SK-N-SH (cell line): ENCODE measurements around the gene SIGLEC10. TPM values are rescaled to one million over a fixed set of nuclear protein-coding genes. Genes with fewer than 3 reads are reported as not detected.

ENCODE experiments used
- CTCF ChIA-PET: fragments of 300-600, 350-600 bp; formaldehyde crosslinking; extraction: SDS; loops from one replicate; lab custom pipeline; 2021; lab: Yijun Ruan, JAX
- POLR2A ChIA-PET: fragments of 350-600 bp; sonication (Branson Sonifier 250); formaldehyde crosslinking; extraction: SDS; loops from one replicate; lab custom pipeline; 2020; ENCODE audit warnings: antibody characterized with exemption, inconsistent platforms; lab: Yijun Ruan, JAX
- DNase-seq: peaks from one replicate; pipeline ENCODE4 v3.0.0; 2012
- H2AFZ ChIP-seq: fragments of 200-600 bp; sonication (generic); 2 replicates; pipeline ENCODE4 v1.8.1; 2016; ENCODE audit warnings: antibody characterized with exemption, mild to moderate bottlenecking, low read depth
- H3F3A ChIP-seq: fragments of 200-600 bp; sonication (generic); replicated peaks from 2 replicates; pipeline ENCODE3; 2016; ENCODE audit warnings: antibody characterized with exemption, mild to moderate bottlenecking; ENCODE audit not compliant: insufficient read depth
- H3K27ac ChIP-seq, 2 experiments: fragments of 200-500 bp in 1 of 2; fragments of 200-600 bp in 1 of 2; sonication (Bioruptor generic) in 1 of 2; sonication (generic), shearing (Covaris generic) in 1 of 2; 2 replicates each; pipeline versions ENCODE4 v1.5.1 to v1.6.1; 2014 to 2016; ENCODE audit warnings: low read depth in 2 of 2, inconsistent platforms in 1 of 2, low read length in 1 of 2, mild to moderate bottlenecking in 1 of 2, mixed read lengths in 1 of 2
- H3K27me3 ChIP-seq: fragments of 200-600 bp; sonication (generic), shearing (Covaris generic); 2 replicates; pipeline ENCODE4 v1.6.1; 2016; ENCODE audit warnings: mixed run types; ENCODE audit not compliant: insufficient read depth
- H3K36me3 ChIP-seq, 2 experiments: fragments of 200-500 bp in 1 of 2; fragments of 200-600 bp in 1 of 2; sonication (Bioruptor generic) in 1 of 2; sonication (generic) in 1 of 2; replicated peaks in 1 of 2; 2 replicates each; pipeline versions ENCODE3 to v1.5.1; 2014 to 2016; ENCODE audit warnings: low read length in 1 of 2, mild to moderate bottlenecking in 1 of 2; ENCODE audit not compliant: insufficient read depth in 2 of 2, control insufficient read depth in 1 of 2
- H3K4me1 ChIP-seq, 2 experiments: fragments of 200-500 bp in 1 of 2; fragments of 200-600 bp in 1 of 2; sonication (Bioruptor generic) in 1 of 2; sonication (generic), shearing (Covaris generic) in 1 of 2; 2 replicates each; pipeline versions ENCODE4 v1.5.1 to v1.6.1; 2014 to 2016; ENCODE audit warnings: low read depth in 1 of 2, low read length in 1 of 2, mixed run types in 1 of 2; ENCODE audit not compliant: insufficient read depth in 2 of 2, control insufficient read depth in 1 of 2
- H3K4me2 ChIP-seq: fragments of 200-600 bp; sonication (generic), shearing (Covaris generic); 2 replicates; pipeline ENCODE4 v1.6.1; 2017; ENCODE audit warnings: mixed run types
- H3K4me3 ChIP-seq, 2 experiments: fragments of 200-500 bp in 1 of 2; fragments of 200-600 bp in 1 of 2; sonication (Bioruptor generic) in 1 of 2; sonication (generic), shearing (Covaris generic) in 1 of 2; 2 replicates each; pipeline versions ENCODE4 v1.5.1 to v1.8.1; 2014 to 2016; ENCODE audit warnings: low read depth in 2 of 2, inconsistent platforms in 1 of 2, low read length in 1 of 2, mild to moderate bottlenecking in 1 of 2, mixed read lengths in 1 of 2, moderate library complexity in 1 of 2
- H3K79me2 ChIP-seq: fragments of 200-600 bp; sonication (generic); 2 replicates; pipeline ENCODE4 v1.8.1; 2017; ENCODE audit warnings: mild to moderate bottlenecking; ENCODE audit not compliant: insufficient read depth
- H3K9ac ChIP-seq: fragments of 200-600 bp; sonication (generic); 2 replicates; pipeline ENCODE4 v1.6.1; 2017; ENCODE audit warnings: mixed run types
- H3K9me2 ChIP-seq: fragments of 200-600 bp; sonication (generic); 2 replicates; pipeline ENCODE4 v1.6.1; 2017; ENCODE audit warnings: mixed run types
- H3K9me3 ChIP-seq: fragments of 200-600 bp; sonication (generic); 2 replicates; pipeline ENCODE4 v1.6.1; 2017; ENCODE audit warnings: mixed run types, mild to moderate bottlenecking, moderate library complexity
- H4K20me1 ChIP-seq: fragments of 200-600 bp; sonication (generic); 2 replicates; pipeline ENCODE4 v1.6.1; 2017; ENCODE audit warnings: mild to moderate bottlenecking, mixed run types; ENCODE audit not compliant: insufficient read depth
- EZH2phosphoT487 ChIP-seq: fragments of 200-600 bp; sonication (generic); IDR thresholded peaks from 2 replicates; pipeline ENCODE4 v1.6.1; 2017; ENCODE audit warnings: low read depth, mixed run types, mild to moderate bottlenecking, antibody characterized with exemption, moderate library complexity, borderline replicate concordance
- FOXM1 ChIP-seq: IDR thresholded peaks from 2 replicates; pipeline ENCODE4 v1.4.0; 2012; ENCODE audit warnings: low read depth, mild to moderate bottlenecking
- GABPA ChIP-seq: IDR thresholded peaks from 2 replicates; pipeline ENCODE4 v1.4.0; 2012; ENCODE audit warnings: low read depth, mild to moderate bottlenecking
- GATA2 ChIP-seq: sonication (generic); formaldehyde crosslinking; IDR thresholded peaks from 2 replicates; pipeline ENCODE4 v1.5.0; 2020; ENCODE audit warnings: mild to moderate bottlenecking, missing genetic modification reagents
- MXI1 ChIP-seq: IDR thresholded peaks from 2 replicates; pipeline ENCODE4 v1.6.1; 2012; ENCODE audit warnings: mild to moderate bottlenecking, low read depth, low read length, improper control_type of control experiment
- POLR2AphosphoS5 ChIP-seq: IDR thresholded peaks from 2 replicates; pipeline ENCODE4 v1.6.1; 2012; ENCODE audit warnings: low read depth, low read length
- RAD21 ChIP-seq: IDR thresholded peaks from 2 replicates; pipeline ENCODE4 v1.6.1; 2012; ENCODE audit warnings: mild to moderate bottlenecking, low read length
- RCOR1 ChIP-seq: fragments of 150-350 bp; IDR thresholded peaks from 2 replicates; pipeline ENCODE4 v1.6.1; 2017; ENCODE audit warnings: antibody characterized with exemption, low read length
- RFX5 ChIP-seq: IDR thresholded peaks from 2 replicates; pipeline ENCODE4 v1.6.1; 2012; ENCODE audit warnings: mild to moderate bottlenecking, improper control_type of control experiment, low read length
- RXRA ChIP-seq: IDR thresholded peaks from 2 replicates; pipeline ENCODE4 v1.4.0; 2012; ENCODE audit warnings: low read depth, mild to moderate bottlenecking, borderline replicate concordance
- SMC3 ChIP-seq: IDR thresholded peaks from 2 replicates; pipeline ENCODE4 v1.6.1; 2012; ENCODE audit warnings: low read depth, low read length, improper control_type of control experiment
- TCF12 ChIP-seq: IDR thresholded peaks from 2 replicates; pipeline ENCODE4 v1.4.0; 2012
- TEAD4 ChIP-seq: IDR thresholded peaks from 2 replicates; pipeline ENCODE4 v1.4.0; 2012; ENCODE audit warnings: mild to moderate bottlenecking, borderline replicate concordance; ENCODE audit not compliant: insufficient read depth
- YY1 ChIP-seq: IDR thresholded peaks from 2 replicates; pipeline ENCODE4 v1.4.0; 2012; ENCODE audit warnings: low read depth, mild to moderate bottlenecking
- WGBS: methylation state at CpG from one replicate; pipeline ENCODE4 v1.1.6; 2017; ENCODE audit warnings: low lambda C conversion rate; 5-methylcytosine and 5-hydroxymethylcytosine counted together
- polyA plus RNA-seq, 3 experiments: library from polyadenylated mRNA; depleted of rRNA; stranded (reverse); fragments of >200 nt; gene quantifications; 2 replicates each; pipeline ENCODE4 v1.2.3, GENCODE V29; 2012
- TF ChIP-seq, protein P1 (sequence below): fragments of 150-350 bp; IDR thresholded peaks from 2 replicates; pipeline ENCODE4 v1.6.1; 2017; ENCODE audit warnings: antibody characterized with exemption, low read length, low read depth, borderline replicate concordance
- TF ChIP-seq, protein P2 (sequence below): IDR thresholded peaks from 2 replicates; pipeline ENCODE4; 2012
- TF ChIP-seq, protein P3 (sequence below): fragments of 150-350 bp; IDR thresholded peaks from 2 replicates; pipeline ENCODE4 v1.6.1; 2016; ENCODE audit warnings: mild to moderate bottlenecking, low read depth, low read length
- TF ChIP-seq, protein P4 (sequence below): IDR thresholded peaks from 2 replicates; pipeline ENCODE4 v1.4.0; 2012; ENCODE audit warnings: low read depth, borderline replicate concordance

SIGLEC10 gene
- polyA plus RNA-seq, 1 of the 3 experiments (the other 2 are of a cell fraction) = not detected

DNA sequence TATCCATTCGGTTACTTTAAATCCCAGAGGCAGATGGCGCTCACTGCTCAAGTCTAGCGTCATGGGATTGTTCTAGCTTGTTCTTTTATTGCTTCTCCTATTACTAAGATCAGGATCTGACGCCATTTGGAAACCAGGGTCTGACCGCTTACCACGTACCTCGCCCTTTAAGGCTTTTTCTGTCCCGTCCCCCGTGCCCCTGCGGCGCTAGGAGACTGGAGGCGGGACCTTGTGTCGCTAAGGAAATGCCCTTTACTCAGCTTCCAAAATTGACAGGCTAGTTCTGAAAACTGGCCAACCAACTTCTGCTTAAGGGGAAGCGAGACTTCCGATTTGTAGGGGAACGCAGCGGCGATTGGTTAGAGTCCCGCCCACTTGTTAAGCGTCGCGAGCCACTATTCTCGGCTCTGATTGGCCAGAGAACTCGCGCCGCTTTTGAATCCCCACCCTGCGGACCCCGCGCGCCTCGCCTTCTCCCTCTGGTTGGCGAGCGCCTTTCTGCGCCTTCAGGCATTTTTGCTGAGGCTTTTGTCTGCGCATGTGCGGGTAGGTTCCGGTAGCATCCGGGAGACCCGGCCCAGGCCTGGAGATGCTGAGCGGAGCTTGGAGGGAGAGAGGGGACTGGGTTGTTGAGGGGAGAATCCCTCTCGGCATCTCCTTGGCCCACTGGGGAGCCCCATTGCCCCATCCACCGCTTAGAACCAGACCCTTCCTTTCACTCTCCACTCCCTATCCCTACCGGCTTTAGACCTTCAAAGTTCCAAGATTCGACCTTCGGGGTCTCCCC is 23.2 kb downstream of the SIGLEC10 start (continued):
- TF ChIP-seq, protein P1, sequence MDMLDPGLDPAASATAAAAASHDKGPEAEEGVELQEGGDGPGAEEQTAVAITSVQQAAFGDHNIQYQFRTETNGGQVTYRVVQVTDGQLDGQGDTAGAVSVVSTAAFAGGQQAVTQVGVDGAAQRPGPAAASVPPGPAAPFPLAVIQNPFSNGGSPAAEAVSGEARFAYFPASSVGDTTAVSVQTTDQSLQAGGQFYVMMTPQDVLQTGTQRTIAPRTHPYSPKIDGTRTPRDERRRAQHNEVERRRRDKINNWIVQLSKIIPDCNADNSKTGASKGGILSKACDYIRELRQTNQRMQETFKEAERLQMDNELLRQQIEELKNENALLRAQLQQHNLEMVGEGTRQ = no peak
- peak; percentile 75 for TF ChIP-seq GABPA
- TF ChIP-seq POLR2AphosphoS5 = peak; percentile 72
- no peak for TF ChIP-seq TCF12
- TF ChIP-seq, protein P2, sequence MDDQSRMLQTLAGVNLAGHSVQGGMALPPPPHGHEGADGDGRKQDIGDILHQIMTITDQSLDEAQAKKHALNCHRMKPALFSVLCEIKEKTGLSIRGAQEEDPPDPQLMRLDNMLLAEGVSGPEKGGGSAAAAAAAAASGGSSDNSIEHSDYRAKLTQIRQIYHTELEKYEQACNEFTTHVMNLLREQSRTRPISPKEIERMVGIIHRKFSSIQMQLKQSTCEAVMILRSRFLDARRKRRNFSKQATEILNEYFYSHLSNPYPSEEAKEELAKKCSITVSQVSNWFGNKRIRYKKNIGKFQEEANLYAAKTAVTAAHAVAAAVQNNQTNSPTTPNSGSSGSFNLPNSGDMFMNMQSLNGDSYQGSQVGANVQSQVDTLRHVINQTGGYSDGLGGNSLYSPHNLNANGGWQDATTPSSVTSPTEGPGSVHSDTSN = peak; percentile 98
- no peak for TF ChIP-seq EZH2phosphoT487
- no peak for TF ChIP-seq SMC3
- TF ChIP-seq, protein P3, sequence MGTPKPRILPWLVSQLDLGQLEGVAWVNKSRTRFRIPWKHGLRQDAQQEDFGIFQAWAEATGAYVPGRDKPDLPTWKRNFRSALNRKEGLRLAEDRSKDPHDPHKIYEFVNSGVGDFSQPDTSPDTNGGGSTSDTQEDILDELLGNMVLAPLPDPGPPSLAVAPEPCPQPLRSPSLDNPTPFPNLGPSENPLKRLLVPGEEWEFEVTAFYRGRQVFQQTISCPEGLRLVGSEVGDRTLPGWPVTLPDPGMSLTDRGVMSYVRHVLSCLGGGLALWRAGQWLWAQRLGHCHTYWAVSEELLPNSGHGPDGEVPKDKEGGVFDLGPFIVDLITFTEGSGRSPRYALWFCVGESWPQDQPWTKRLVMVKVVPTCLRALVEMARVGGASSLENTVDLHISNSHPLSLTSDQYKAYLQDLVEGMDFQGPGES = peak; percentile 67
- peak; percentile 6; the same call in 1 of the 2 replicates for TF ChIP-seq RAD21

DNA sequence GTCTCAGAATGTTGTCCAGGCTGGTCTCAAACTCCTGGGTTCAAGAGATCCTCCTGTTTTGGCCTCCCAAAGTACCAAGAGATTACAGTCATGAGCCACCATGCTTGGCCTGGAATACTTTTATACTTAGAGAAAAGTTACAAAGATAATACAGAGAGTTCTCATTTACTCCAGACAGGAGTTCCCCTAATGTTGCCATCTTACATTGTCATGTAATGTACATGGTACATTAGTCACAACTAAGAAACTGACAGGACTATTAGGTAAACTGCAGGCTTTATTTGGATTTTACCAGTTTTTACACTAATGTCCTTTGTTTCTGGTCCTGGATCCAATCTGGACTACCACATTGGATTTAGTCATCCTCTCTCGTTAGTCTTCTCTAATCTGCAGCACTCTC is 24.7 kb downstream of the SIGLEC10 start:
- Histone ChIP-seq H3K27me3 (no peaks in the 10 kb centered on the region), H3K27ac (no peak overlapping the region), H3K4me2 (no peak overlapping the region), H3K9ac (no peak overlapping the region), H3K79me2 (no peaks in the 10 kb centered on the region), H2AFZ (no peak overlapping the region), H3F3A (no peaks in the 10 kb centered on the region), H3K36me3 (no peaks in the 10 kb centered on the region), H4K20me1 (no peaks in the 10 kb centered on the region), H3K9me2 (no peaks in the 10 kb centered on the region), H3K9me3 (no peaks in the 10 kb centered on the region), H3K4me3 (no peak overlapping the region), H3K4me1 (peaks cover 8 to 9% of the 10 kb centered on the region in 2 experiments; a peak in 1 of 4 replicates)
- ChIA-PET CTCF (no interaction called here), POLR2A (no interaction called here)
- TF ChIP-seq SMC3 (no peak), RFX5 (no peak), EZH2phosphoT487 (no peak), FOXM1 (no peak), YY1 (no peak), RAD21 (no peak), TEAD4 (no peak), MXI1 (no peak), RXRA (no peak), RCOR1 (no peak), GATA2 (no peak), POLR2AphosphoS5 (no peak)
- TF ChIP-seq, protein P2 = no peak
- TF ChIP-seq, protein P4, sequence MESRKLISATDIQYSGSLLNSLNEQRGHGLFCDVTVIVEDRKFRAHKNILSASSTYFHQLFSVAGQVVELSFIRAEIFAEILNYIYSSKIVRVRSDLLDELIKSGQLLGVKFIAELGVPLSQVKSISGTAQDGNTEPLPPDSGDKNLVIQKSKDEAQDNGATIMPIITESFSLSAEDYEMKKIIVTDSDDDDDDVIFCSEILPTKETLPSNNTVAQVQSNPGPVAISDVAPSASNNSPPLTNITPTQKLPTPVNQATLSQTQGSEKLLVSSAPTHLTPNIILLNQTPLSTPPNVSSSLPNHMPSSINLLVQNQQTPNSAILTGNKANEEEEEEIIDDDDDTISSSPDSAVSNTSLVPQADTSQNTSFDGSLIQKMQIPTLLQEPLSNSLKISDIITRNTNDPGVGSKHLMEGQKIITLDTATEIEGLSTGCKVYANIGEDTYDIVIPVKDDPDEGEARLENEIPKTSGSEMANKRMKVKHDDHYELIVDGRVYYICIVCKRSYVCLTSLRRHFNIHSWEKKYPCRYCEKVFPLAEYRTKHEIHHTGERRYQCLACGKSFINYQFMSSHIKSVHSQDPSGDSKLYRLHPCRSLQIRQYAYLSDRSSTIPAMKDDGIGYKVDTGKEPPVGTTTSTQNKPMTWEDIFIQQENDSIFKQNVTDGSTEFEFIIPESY = no peak
- TF ChIP-seq, protein P3 = no peak
- DNase-seq = no peak
- WGBS = 83% methylated on average over 1 of the region's 1 CpG
